ENCODE results near the gene UBXN10. TPM values are rescaled to one million over a fixed set of nuclear protein-coding genes. Genes with fewer than 3 reads are reported as not detected.

The UBXN10 gene
- polyA plus RNA-seq, 3 donors: 0.16 to 0.82 (median 0.30) TPM

GRCh38 chr1:20234788-20235535 lies 49.1 kb downstream of the UBXN10 start:
- Histone ChIP-seq H3K4me3 (replicated peaks in 1 of 3; ENCODE audit: low read depth in 2 of 3, low read length in 3 of 3) (no peak overlapping the region), H3K79me2 (ENCODE audit: insufficient read depth, low read length) (no peaks in the 10 kb centered on the region), H3K4me2 (replicated peaks; ENCODE audit: extremely low read depth, low read length, poor library complexity, severe bottlenecking) (no peak overlapping the region), H3K27me3 (ENCODE audit: control insufficient read depth in 2 of 2, insufficient read depth in 2 of 2, low read length in 2 of 2) (peaks cover 30 to 47% of the 10 kb centered on the region in 2 donors), H3K27ac (ENCODE audit: low read depth in 1 of 2, low read length in 2 of 2) (no peak overlapping the region), H4K20me1 (ENCODE audit: insufficient read depth, low read length) (no peaks in the 10 kb centered on the region), H3K9me3 (replicated peaks in 1 of 2; ENCODE audit: control insufficient read depth in 1 of 2, insufficient read depth in 1 of 2, low read length in 2 of 2) (no peaks in the 10 kb centered on the region), H3K4me1 (ENCODE audit: control insufficient read depth in 1 of 2, insufficient read depth in 2 of 2, low read length in 2 of 2) (no peaks in the 10 kb centered on the region), H2AFZ (ENCODE audit: insufficient read depth, low read depth, low read length, poor library complexity, severe bottlenecking) (no peak overlapping the region), H3K9ac (ENCODE audit: insufficient read depth, low read length, poor library complexity, severe bottlenecking) (no peak overlapping the region), H3K36me3 (replicated peaks in 1 of 2; ENCODE audit: control insufficient read depth in 1 of 2, insufficient read depth in 2 of 2, low read length in 2 of 2) (no peaks in the 10 kb centered on the region)
- Mint-ChIP-seq H3K36me3 (no peaks in the 10 kb centered on the region), H3K4me1 (no peaks in the 10 kb centered on the region), H3K27ac (no peak overlapping the region), H3K9me3 (peaks cover 0 to 4% (median 0%) of the 10 kb centered on the region in 7 donors), H3K27me3 (ENCODE audit: low read depth in 3 of 3) (peaks cover 41 to 69% (median 53%) of the 10 kb centered on the region in 3 donors), H3K4me3 (peak overlapping the region in 1 of 2 donors; percentile 17)
- TF ChIP-seq CTCF (IDR thresholded peaks at IDR 0.05): no peak
- 94% methylated on average over 3 of the region's 6 CpGs for WGBS (ENCODE audit: insufficient coverage)
- intact Hi-C loops (cut with micrococcal nuclease): no loop called here
- no peak for DNase-seq

- H3K27me3 Mint-ChIP-seq (ENCODE audit: low read depth in 3 of 3): peaks cover 32 to 63% (median 50%) of the 10 kb centered on the region in 3 donors
- no peaks in the 10 kb centered on the region for H3K9me3 Mint-ChIP-seq
- Histone ChIP-seq H3K4me2 (replicated peaks; ENCODE audit: extremely low read depth, low read length, poor library complexity, severe bottlenecking) (no peak overlapping the region), H3K4me1 (ENCODE audit: control insufficient read depth in 1 of 2, insufficient read depth in 2 of 2, low read length in 2 of 2) (no peaks in the 10 kb centered on the region), H2AFZ (ENCODE audit: insufficient read depth, low read depth, low read length, poor library complexity, severe bottlenecking) (no peak overlapping the region), H4K20me1 (ENCODE audit: insufficient read depth, low read length) (no peaks in the 10 kb centered on the region), H3K27me3 (ENCODE audit: control insufficient read depth in 2 of 2, insufficient read depth in 2 of 2, low read length in 2 of 2) (peaks cover 30 to 43% of the 10 kb centered on the region in 2 donors), H3K79me2 (ENCODE audit: insufficient read depth, low read length) (no peaks in the 10 kb centered on the region), H3K9me3 (replicated peaks in 1 of 2; ENCODE audit: control insufficient read depth in 1 of 2, insufficient read depth in 1 of 2, low read length in 2 of 2) (no peaks in the 10 kb centered on the region), H3K36me3 (replicated peaks in 1 of 2; ENCODE audit: control insufficient read depth in 1 of 2, insufficient read depth in 2 of 2, low read length in 2 of 2) (no peaks in the 10 kb centered on the region), H3K4me3 (replicated peaks in 1 of 3; ENCODE audit: low read depth in 2 of 3, low read length in 3 of 3) (no peak overlapping the region), H3K9ac (ENCODE audit: insufficient read depth, low read length, poor library complexity, severe bottlenecking) (no peak overlapping the region), H3K27ac (ENCODE audit: low read depth in 1 of 2, low read length in 2 of 2) (no peak overlapping the region)
- H3K27ac Mint-ChIP-seq: no peak overlapping the region
- no peak for DNase-seq
- no peak overlapping the region for H3K4me3 Mint-ChIP-seq
- no peaks in the 10 kb centered on the region for H3K36me3 Mint-ChIP-seq
- 36% methylated on average over 2 of the region's 6 CpGs for WGBS (ENCODE audit: insufficient coverage)
- no peaks in the 10 kb centered on the region for H3K4me1 Mint-ChIP-seq
- no peak for TF ChIP-seq CTCF (IDR thresholded peaks at IDR 0.05)
- intact Hi-C loops (cut with micrococcal nuclease): no loop called here
Measured at GRCh38 chr1:20237646-20238045, 51.8 kb downstream of the UBXN10 start.

All from CD14-positive monocyte (primary cell).